Right lobe of liver (tissue), 4 donors: ENCODE data around the gene CHL1.

Source experiments
- CTCF ChIP-seq, 4 donors: fragments of 200-600 bp in 3 of 4; fragments of 450-650 bp in 1 of 4; IDR thresholded peaks; one replicate each; pipeline versions ENCODE4 v1.5.1 to v1.8.0; 2016 to 2022; ENCODE audit warnings: antibody characterized with exemption in 4 of 4, mild to moderate bottlenecking in 2 of 4
- POLR2A ChIP-seq: fragments of 450-650 bp; IDR thresholded peaks from one replicate; pipeline ENCODE4 v1.6.1; 2017; ENCODE audit warnings: antibody characterized with exemption, mild to moderate bottlenecking
- donor health status: DM: no; HTN: no; CAD: no.
- donor health status: DM: no; HTN: no; CAD: no.
- donor health status: DM: no; HTN: yes; CAD: no.

- TF ChIP-seq CTCF (IDR thresholded peaks at IDR 0.05) = no peak
- no peak for TF ChIP-seq POLR2A
Measured at GRCh38 chr3:449711-450110, 253.1 kb downstream of the CHL1 start.
